GM21526 (cell line): Measurements from ENCODE around the gene PRMT2.

ENCODE experiments used
- ATAC-seq: cut with Tn5 transposase; IDR thresholded peaks from one replicate; pipeline ENCODE4 v1.9.1; 2021; ENCODE audit warnings: moderate library complexity; ENCODE audit not compliant: unreplicated experiment, low FRiP score

The PRMT2 gene

GRCh38 chr21:46635324-46636180 is at the start of gene PRMT2:
Gene PRMT2, plus strand, starts transcription at chr21:46635674. Its CDS starts 1,278 bp downstream, at chr21:46636952.
- ATAC-seq: peak; percentile 81

- ATAC-seq: no peak
Measured at GRCh38 chr21:46594276-46594675, 41.2 kb upstream of the PRMT2 start.

DNA sequence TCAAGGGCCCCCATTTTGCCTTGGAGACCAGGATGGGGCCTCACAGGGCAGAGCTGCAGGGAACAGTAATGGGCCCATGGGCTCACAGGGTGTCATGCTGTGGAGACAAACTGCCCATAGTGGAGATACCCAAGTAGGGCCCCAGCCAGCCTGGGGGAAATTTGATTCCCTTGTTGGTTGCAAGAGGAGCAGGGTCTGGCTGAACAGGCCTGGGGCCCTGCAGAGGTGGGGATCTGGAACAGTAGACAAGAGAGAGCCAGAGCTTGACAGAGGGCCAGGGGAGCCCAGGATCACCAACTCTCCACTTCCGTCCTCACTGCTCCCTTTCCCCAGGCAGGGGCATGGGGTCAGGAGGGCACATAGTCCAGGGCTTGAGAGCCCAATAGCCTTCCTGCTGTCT is 39.3 kb upstream of the PRMT2 start:
- no peak for ATAC-seq

- no peak for ATAC-seq
Measured at GRCh38 chr21:46597031-46597430, 38.4 kb upstream of the PRMT2 start.

GRCh38 chr21:46597896-46598343 is 37.6 kb upstream of the PRMT2 start:
- ATAC-seq: no peak

DNA sequence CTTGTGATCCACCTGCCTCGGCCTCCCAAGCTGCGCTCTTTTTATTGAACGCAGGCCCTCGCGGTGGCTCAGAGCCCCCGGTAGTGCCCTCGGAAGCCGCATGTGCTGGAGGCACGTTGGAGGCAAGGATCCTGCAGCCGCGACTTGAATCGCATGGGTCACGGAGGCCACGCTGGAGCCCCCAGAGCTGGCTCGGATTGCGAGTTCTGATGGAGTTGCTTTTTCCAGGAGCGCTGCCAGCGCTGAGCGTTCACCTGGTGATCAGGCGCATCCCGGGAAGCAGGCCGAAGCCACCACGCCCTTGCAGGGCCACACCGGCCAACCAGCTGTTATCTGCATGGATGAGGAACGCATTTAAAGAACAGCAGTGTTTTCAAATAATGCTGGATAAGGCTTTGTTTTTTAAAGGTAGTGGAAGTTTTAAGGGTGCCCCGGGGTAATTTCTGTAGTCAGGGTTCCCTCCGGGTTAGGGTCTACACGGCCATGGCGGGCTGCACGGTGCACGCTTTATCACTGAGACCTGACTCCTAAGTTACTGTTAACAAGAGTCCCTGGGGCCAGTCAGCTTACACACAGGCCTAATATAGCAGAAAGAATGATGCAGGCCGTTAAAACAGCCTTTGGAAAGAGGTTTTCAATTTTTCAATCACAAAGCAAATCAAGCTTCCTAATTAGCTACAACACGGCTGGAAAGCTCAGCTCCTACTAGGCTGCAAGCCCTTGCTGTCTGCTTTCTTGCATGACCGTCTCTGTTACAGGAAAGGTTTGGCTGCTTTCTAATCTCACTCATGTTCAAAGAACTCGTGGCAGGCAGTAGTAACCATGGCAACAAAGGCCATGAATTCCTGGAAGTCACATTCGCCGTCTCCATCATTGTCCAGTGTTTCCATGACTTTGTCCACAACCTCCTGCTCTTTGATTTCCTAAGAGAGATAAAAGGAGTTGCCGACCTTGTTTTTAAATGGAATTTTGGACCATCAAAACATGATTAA is 36.6 kb upstream of the PRMT2 start:
- ATAC-seq: no peak

GRCh38 chr21:46600305-46600704 is 35.2 kb upstream of the PRMT2 start:
- no peak for ATAC-seq

DNA sequence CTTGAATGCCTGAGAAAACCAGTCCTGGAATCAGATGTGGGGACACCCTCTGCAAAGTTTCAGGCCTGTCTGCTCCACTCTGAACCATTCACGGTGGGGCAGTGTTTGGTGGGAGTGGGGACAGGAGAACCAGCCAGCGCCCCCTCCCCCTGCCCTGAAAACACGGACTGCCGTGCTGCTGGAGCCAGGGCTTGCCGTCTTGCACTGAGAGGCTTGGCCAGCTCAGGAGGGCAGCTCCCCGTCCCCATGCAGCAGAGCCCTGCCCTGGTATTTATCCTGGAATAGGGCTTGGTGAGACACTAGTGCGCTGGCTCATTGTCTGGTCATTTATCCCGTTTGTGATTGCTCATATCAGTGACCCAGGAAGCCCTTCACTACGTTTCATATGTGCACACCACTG is 34.5 kb upstream of the PRMT2 start:
- ATAC-seq: no peak

DNA sequence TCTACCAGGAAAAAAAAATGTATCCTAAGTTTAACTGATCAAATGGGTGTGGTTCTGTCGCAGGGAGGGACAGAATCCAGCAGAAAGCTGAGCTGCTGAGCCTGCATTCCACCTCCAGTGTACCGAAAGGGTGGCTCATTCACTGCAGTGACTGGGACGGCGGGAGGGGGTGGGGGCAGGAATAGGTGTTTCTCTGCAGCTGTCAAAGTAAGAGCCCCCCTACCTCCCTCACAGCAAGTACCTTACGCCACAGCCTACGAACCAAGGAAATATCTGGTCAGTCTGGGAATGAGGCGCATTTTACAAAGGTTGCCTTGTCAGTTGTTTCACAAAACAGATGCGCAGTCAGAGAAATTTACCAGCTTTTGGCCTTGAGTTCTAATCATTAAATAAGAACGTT is 32.2 kb upstream of the PRMT2 start:
- ATAC-seq: no peak

- ATAC-seq: no peak
Measured at GRCh38 chr21:46604329-46604974, 31.0 kb upstream of the PRMT2 start.

- no peak for ATAC-seq
Measured at GRCh38 chr21:46604975-46605766, 30.3 kb upstream of the PRMT2 start, which contains the start of gene S100B. Gene S100B, minus strand, starts transcription at chr21:46605082. Its CDS starts 2,667 bp downstream, at chr21:46602415.

DNA sequence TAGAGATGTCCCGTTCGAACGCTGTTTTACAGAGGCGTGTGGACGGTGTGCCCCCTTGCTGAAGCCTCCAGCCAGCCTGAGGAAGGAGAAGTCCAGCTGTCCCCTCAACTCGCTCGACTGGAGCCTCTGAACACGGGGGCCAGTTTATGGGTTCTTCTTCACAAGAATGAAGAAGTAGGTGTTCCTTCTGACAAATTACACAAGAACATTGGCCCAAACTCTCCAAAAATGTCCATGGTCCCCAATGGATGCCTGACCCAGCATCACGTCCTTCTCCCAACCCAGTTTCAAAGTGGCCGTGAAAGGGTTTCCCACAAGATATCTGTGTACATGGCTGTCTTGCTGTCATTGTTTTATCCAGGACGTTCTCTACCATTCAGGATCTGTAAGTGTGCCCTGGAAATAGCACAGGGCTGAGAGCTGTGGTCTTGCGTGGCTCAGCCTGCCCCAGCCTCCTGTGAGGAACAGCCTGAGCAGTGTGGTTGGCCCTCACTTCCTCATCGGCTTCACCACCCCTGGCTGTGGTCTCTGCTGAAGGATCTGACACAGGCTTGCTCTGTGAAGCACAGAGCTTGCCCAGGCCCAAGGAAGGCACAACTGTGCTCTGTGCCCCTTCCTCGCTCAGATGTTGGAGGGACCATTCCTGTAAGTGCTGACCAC is 29.6 kb upstream of the PRMT2 start:
- ATAC-seq: no peak

- ATAC-seq: no peak
Measured at GRCh38 chr21:46606427-46606813, 29.1 kb upstream of the PRMT2 start.

DNA sequence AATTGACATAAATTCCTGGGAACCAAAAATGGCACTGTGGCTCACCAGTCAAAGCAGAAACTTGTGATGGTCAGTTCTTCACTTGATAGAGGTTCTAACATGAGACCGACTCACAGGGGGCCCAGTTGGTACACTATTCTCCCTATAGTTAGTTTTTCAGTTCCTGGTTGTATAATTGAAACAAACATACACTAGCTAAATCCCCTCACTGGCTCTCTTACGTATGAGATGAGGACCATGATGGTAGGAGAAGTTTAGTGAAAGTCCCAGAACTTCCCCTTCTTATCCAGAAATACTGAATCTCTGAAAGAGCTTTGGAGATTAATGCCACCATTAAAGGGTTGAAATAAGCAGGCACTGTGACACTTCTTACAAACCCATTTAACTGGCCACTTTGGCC is 27.8 kb upstream of the PRMT2 start:
- ATAC-seq: no peak

DNA sequence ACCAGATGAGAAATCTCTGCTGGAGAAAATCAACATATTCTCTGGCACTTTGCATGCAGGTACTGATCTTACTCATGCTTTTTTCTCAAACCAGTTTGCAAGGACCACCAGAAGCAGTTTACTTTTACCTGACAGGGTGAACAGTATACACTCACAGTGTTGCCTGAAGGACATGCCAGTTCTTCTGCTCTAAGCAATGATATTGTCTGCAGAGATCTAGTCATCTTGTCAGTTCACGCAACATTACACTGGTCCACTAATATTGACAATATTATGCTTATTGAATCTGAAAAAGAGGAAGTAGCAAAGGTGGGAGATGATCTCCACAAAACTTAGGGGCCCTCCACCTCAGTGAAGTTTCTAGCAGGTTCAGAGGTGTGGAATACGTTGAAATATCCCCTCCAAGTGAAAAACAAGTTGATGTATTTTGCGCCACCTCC is 26.8 kb upstream of the PRMT2 start:
- peak; percentile 44 for ATAC-seq

DNA sequence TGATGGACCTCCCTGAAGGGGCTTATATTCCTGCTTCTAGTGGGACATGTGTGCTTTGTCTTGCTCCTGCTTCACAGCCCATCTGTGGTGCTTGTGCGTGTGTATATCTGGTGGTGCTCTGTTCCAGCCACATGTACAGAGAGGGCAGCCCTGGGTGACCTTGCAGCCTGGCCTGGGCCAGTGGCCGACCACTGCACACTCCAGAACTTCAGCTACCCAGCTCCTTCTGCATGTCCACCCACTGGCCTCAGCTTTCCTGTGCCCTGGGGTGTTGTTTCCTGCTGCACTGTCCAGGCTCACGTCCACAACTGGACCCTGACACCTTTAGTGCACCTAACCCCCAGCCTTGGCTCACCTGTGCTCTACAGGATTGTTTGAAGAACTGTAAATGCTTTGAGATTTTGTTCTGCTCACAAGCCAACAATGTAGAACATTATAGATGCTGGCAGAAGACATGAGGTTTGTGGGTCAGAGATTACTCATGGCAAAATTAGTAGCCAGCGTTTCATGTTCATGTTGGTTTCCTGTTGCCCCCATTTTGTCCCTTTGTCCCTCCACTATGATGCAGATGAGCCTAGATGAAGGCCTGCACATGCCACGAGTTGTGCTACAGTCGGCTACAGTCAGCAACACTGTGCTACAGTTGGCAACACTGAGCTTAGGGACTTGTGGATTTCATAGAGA is 25.3 kb upstream of the PRMT2 start:
- ATAC-seq: no peak

- no peak for ATAC-seq
Measured at GRCh38 chr21:46613391-46613790, 22.1 kb upstream of the PRMT2 start.

GRCh38 chr21:46616050-46616449 is 19.4 kb upstream of the PRMT2 start:
- no peak for ATAC-seq

DNA sequence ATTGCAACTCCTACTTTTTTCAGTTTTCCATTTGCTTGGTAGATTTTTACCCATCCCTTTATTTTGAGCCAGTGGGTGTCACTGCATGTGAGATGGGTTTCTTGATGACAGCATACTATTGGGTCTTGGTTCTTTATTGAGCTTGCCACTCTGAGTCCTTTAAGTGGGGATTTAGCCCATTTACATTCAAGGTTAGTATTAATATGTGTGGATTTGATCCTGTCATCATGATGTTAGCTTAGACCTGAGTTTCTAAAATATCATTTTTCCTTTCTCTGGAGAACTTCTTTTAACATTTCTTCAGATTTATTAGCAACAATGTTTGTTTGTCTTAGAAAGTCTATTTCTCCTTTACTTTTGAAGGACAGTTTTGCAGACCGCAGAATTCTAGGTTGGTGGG is 18.8 kb upstream of the PRMT2 start:
- ATAC-seq: no peak
